Gastroesophageal sphincter (tissue), 4 donors: ENCODE results near the gene ST3GAL2. TPM values are rescaled to one million over a fixed set of nuclear protein-coding genes. Genes with fewer than 3 reads are reported as not detected.
"Not testable (repeated sequence)": the region's sequence is repeated elsewhere in the genome, so short reads cannot be mapped to it uniquely, and the experiment has no call there.

ENCODE experiments used
- ATAC-seq: fragments of 150-250 bp; one replicate; pipeline ENCODE4 v1.9.1; 2016; ENCODE audit warnings: mild to moderate bottlenecking, moderate library complexity
- H3K27ac ChIP-seq, 4 donors: fragments of 200-600 bp; sonication (generic) in 3 of 4; 1 replicate in 3 of 4; 2 replicates in 1 of 4; pipeline ENCODE4 v1.5.1; 2016 to 2019
- H3K27me3 ChIP-seq: fragments of 200-600 bp; sonication (generic); one replicate; pipeline ENCODE4 v1.5.1; 2019
- H3K36me3 ChIP-seq, 2 donors: fragments of 200-600 bp; sonication (generic); one replicate each; pipeline ENCODE4 v1.5.1; 2019; ENCODE audit warnings: control low read depth in 1 of 2
- H3K4me1 ChIP-seq, 3 donors: fragments of 200-600 bp; sonication (generic); 1 replicate in 2 of 3; 2 replicates in 1 of 3; pipeline ENCODE4 v1.5.1; 2016 to 2019; ENCODE audit warnings: control low read depth in 2 of 3
- H3K4me3 ChIP-seq, 2 donors: fragments of 200-600 bp; sonication (generic); one replicate each; pipeline ENCODE4 v1.5.1; 2019; ENCODE audit warnings: mild to moderate bottlenecking in 1 of 2, moderate library complexity in 1 of 2
- H3K9me3 ChIP-seq, 3 donors: fragments of 200-600 bp; sonication (generic); one replicate each; pipeline ENCODE4 v1.5.1; 2017 to 2019; ENCODE audit warnings: control low read depth in 2 of 3
- EP300 ChIP-seq: sonication (generic); formaldehyde crosslinking; IDR thresholded peaks from one replicate; pipeline ENCODE4 v1.6.1; 2017; ENCODE audit warnings: antibody characterized with exemption, mild to moderate bottlenecking
- POLR2A ChIP-seq, 2 donors: fragments of 450-650 bp; IDR thresholded peaks; one replicate each; pipeline ENCODE4 v1.6.1; 2017; ENCODE audit warnings: antibody characterized with exemption in 2 of 2, mild to moderate bottlenecking in 2 of 2, moderate library complexity in 1 of 2
- POLR2AphosphoS5 ChIP-seq: sonication (generic); formaldehyde crosslinking; IDR thresholded peaks from one replicate; pipeline ENCODE4 v1.6.1; 2017; ENCODE audit warnings: antibody characterized with exemption
- WGBS, 2 donors: methylation state at CpG; one replicate each; pipeline ENCODE4 v1.1.5; 2018; ENCODE audit warnings: low coverage in 1 of 2; 5-methylcytosine and 5-hydroxymethylcytosine counted together
- total RNA-seq, 4 donors: library from RNA; depleted of rRNA; stranded (reverse); fragments of >200 nt; gene quantifications; one replicate each; pipeline ENCODE4 v1.1.0, GENCODE V29; 2016
- TF ChIP-seq, protein P1 (sequence below), 4 experiments: fragments of 200-600 bp in 2 of 4; fragments of 450-650 bp in 2 of 4; sonication (generic) in 1 of 4; IDR thresholded peaks; one replicate each; pipeline ENCODE4 v1.5.1; 2017 to 2019; ENCODE audit warnings: antibody characterized with exemption in 4 of 4, mild to moderate bottlenecking in 2 of 4, moderate library complexity in 2 of 4

ST3GAL2 gene
- total RNA-seq, 4 donors from 2014 or later = 17.6 to 35.6 (median 24.8) TPM

DNA sequence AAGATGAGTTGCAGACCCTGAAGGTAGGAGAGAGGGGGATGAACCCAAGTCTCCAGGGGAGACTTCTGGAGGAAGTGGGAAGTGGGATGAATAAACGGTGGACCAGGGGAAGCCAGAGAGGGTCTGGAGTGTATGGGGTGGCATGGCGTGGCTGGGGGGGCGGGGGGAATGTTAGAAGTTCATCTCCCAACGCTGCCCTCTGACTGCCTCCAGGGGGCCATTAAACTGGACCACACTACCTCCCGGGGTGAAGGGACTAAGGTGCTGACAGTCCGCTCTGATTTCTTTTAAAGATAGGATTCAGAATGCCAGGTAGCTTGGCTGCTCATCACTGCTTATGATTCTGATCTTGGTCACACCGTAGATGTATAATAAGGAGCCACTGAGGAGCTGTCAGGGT lies 21.2 kb downstream of the ST3GAL2 start:
- Histone ChIP-seq H3K27me3 (no peaks in the 10 kb centered on the region), H3K4me3 (no peak overlapping the region), H3K4me1 (peaks cover 0 to 58% (median 0%) of the 10 kb centered on the region in 3 donors), H3K9me3 (no peaks in the 10 kb centered on the region), H3K27ac (no peak overlapping the region), H3K36me3 (peaks cover 0 to 4% of the 10 kb centered on the region in 2 donors)
- TF ChIP-seq POLR2AphosphoS5 (no peak), POLR2A (IDR thresholded peaks at IDR 0.05) (no peak), EP300 (no peak)
- TF ChIP-seq, protein P1, sequence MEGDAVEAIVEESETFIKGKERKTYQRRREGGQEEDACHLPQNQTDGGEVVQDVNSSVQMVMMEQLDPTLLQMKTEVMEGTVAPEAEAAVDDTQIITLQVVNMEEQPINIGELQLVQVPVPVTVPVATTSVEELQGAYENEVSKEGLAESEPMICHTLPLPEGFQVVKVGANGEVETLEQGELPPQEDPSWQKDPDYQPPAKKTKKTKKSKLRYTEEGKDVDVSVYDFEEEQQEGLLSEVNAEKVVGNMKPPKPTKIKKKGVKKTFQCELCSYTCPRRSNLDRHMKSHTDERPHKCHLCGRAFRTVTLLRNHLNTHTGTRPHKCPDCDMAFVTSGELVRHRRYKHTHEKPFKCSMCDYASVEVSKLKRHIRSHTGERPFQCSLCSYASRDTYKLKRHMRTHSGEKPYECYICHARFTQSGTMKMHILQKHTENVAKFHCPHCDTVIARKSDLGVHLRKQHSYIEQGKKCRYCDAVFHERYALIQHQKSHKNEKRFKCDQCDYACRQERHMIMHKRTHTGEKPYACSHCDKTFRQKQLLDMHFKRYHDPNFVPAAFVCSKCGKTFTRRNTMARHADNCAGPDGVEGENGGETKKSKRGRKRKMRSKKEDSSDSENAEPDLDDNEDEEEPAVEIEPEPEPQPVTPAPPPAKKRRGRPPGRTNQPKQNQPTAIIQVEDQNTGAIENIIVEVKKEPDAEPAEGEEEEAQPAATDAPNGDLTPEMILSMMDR (IDR thresholded peaks at IDR 0.05) = no peak
- no peak for ATAC-seq
- WGBS, 2 donors = 42 to 58% methylated on average over 2 to 3 of the region's 7 CpGs

DNA sequence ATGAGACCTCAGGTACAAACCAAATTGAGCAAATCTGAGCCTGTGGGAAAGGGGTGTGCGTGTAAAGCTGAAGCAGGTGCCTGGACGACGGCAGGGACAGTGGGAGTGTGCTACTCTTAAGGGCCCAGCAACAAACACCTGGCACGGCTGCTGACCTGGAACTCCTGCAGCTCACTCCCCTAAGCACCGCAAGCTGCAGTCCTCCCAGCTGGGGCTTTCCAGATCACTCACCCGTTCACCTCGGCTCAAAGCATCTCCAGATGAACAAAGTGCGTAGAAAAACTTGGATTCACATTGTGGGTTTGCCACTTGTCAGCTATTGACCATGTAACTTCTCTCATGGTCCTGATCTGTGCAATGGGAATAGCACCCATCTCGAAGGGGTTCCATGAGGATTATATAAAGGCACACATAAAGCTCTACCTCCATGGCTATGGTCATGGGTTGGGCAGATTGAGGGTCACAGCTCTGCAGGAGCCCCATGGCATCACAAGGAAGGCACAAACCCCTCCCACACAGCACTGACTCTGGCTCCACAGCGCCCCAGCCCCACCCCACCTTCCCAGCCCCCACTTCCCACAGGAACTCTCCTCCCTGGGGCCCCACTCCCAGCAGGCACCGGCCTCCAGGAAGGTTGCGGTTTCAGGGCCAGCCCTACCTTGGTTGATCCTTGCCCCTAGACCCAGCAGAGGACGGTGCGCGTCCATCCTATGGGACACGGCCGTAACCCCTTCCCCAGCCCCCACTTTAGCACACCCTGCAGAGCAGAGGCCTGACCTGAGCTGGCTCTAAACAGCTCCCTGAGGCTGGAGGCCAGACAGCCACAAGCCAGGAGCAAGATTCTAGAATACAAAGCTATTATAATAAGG lies 21.9 kb downstream of the ST3GAL2 start:
- no peak for ATAC-seq
- 78 to 96% methylated on average over 6 to 7 of the region's 17 CpGs for WGBS, 2 donors

DNA sequence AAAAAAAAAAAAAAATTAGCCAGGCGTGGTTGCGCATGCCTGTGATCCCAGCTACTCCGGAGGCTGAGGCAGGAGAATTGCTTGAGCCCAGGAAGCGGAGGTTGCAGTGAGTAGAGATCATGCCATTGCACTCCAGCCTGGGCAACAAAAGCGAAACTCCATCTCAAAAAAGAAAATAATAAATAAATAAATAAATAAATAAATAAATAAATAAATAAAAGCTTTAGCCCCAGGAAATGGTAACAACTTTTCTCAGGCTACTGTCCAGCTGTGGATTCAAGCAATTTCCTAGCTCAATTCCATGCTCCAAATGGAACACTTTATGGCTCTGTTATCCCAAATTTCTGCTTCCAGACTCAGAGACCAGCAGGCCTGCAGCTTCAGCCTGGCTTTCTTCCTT lies 25.3 kb downstream of the ST3GAL2 start:
- whole genome bisulfite sequencing, 2 donors = 80% methylated on average over 2 of the region's 5 CpGs; no CpG with 5 or more reads in 1 of the 2 donors
- not testable (repeated sequence) for H3K9me3 ChIP-seq, H3K4me3 ChIP-seq, H3K27ac ChIP-seq, H3K27me3 ChIP-seq, ATAC-seq
- peaks cover 0 to 18% (median 0%) of the 10 kb centered on the region in 3 donors for H3K4me1 ChIP-seq
- peaks cover 0 to 17% of the 10 kb centered on the region in 2 donors for H3K36me3 ChIP-seq

More for the DNA sequence above, 21.9 kb downstream of the ST3GAL2 start:
- Histone ChIP-seq H3K4me1 (peaks cover 0 to 52% (median 0%) of the 10 kb centered on the region in 3 donors), H3K9me3 (no peaks in the 10 kb centered on the region), H3K4me3 (no peak overlapping the region), H3K36me3 (peaks cover 0 to 8% of the 10 kb centered on the region in 2 donors), H3K27ac (no peak overlapping the region), H3K27me3 (no peaks in the 10 kb centered on the region)
- TF ChIP-seq EP300 (no peak), POLR2A (IDR thresholded peaks at IDR 0.05) (no peak), POLR2AphosphoS5 (no peak)
- TF ChIP-seq, protein P1 (IDR thresholded peaks at IDR 0.05) = no peak

DNA sequence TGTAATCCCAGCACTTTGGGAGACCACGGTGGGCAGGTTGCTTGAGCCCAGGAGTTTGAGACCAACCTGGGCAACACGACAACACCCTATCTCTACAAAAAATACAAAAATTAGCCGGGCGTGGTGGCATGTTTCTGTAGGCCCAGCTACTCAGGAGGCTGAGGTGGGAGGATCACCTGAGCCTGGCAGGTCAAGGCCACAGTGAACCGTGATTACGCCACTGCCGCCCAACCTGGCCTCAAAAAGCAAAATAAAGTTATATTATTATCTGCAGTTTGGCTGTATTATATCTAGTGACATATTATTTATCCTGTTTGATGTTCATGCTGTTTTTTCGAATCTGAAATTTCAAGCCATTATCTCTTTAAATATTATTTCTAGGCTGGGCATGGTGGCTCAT lies 26.5 kb downstream of the ST3GAL2 start:
- 92 to 97% methylated on average over 4 to 8 of the region's 8 CpGs for WGBS, 2 donors
- H3K27ac ChIP-seq = no peak overlapping the region
- ATAC-seq = no peak
- TF ChIP-seq POLR2AphosphoS5 = no peak
- TF ChIP-seq POLR2A (IDR thresholded peaks at IDR 0.05) = no peak
- TF ChIP-seq, protein P1 (IDR thresholded peaks at IDR 0.05) = no peak
- no peak for TF ChIP-seq EP300
- peaks cover 0 to 13% of the 10 kb centered on the region in 2 donors for H3K36me3 ChIP-seq
- no peaks in the 10 kb centered on the region for H3K9me3 ChIP-seq
- no peak overlapping the region for H3K4me3 ChIP-seq
- peaks cover 0 to 8% (median 0%) of the 10 kb centered on the region in 3 donors for H3K4me1 ChIP-seq
- no peaks in the 10 kb centered on the region for H3K27me3 ChIP-seq

DNA sequence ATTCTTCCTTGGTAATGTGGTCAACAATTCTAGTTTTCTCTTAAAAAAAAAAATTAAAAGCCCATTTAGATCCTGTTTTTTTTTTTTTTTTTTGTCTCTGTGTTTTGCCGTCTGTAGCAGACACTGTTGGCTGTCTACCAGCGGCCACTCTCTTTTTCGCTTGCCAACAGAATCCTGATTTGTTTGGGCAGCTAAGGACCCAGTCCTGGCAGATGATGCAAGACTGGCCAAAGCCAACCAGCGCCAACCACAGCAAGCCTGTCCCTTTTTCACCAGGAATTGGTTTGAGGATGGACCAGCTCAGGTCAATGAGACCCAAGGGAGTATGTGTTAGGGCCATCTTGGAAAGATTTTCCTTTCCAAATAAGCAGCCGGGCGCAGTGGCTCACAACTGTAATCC lies 28.2 kb downstream of the ST3GAL2 start:
- 40% methylated on average over 1 of the region's 6 CpGs; no CpG with 5 or more reads in 1 of the 2 donors for WGBS, 2 donors
- Histone ChIP-seq H3K27me3 (no peaks in the 10 kb centered on the region), H3K4me3 (no peak overlapping the region), H3K4me1 (peaks cover 0 to 8% (median 0%) of the 10 kb centered on the region in 3 donors), H3K36me3 (peaks cover 0 to 12% of the 10 kb centered on the region in 2 donors), H3K27ac (no peak overlapping the region), H3K9me3 (no peaks in the 10 kb centered on the region)
- no peak for ATAC-seq
- TF ChIP-seq POLR2AphosphoS5 (no peak), POLR2A (IDR thresholded peaks at IDR 0.05) (no peak), EP300 (no peak)
- TF ChIP-seq, protein P1 (IDR thresholded peaks at IDR 0.05) = no peak
